ENCODE measurements around the gene S100PBP. TPM values are rescaled to one million over a fixed set of nuclear protein-coding genes. Genes with fewer than 3 reads are reported as not detected.

Gene S100PBP
- total RNA-seq, 1 donor from 2014 or later = 66.1 TPM

DNA sequence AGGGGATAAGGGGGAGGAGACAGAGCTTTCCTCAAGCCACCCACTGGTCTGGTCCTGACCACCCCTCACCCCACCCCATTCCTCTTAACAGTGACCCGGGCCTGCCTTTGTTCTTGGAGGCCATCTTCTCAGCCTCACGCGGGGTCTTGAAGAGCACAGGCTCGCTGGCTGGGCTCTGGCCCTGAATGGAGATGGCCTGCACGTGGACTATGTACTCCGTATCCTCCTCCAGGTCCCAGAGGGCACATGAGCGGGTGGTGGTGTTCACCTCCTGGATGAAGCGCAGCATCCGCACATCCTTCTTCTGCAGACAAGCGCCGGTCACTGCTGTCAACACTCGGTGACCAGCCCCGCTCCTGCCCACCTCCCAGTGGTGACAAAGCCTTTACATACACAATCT is 50.6 kb downstream of the S100PBP start:
- no peak overlapping the region for H3K27ac Mint-ChIP-seq
- H3K36me3 Mint-ChIP-seq (ENCODE audit: insufficient read depth) = peaks cover 4% of the 10 kb centered on the region
- H3K4me1 Mint-ChIP-seq (ENCODE audit: low read depth) = peaks cover 12% of the 10 kb centered on the region
- H3K27me3 Mint-ChIP-seq = peaks cover 43% of the 10 kb centered on the region
- no peak for DNase-seq (ENCODE audit: low spot score, unreplicated experiment)
- no peak overlapping the region for H3K4me3 Mint-ChIP-seq (ENCODE audit: low read depth)
- TF ChIP-seq, protein P1, sequence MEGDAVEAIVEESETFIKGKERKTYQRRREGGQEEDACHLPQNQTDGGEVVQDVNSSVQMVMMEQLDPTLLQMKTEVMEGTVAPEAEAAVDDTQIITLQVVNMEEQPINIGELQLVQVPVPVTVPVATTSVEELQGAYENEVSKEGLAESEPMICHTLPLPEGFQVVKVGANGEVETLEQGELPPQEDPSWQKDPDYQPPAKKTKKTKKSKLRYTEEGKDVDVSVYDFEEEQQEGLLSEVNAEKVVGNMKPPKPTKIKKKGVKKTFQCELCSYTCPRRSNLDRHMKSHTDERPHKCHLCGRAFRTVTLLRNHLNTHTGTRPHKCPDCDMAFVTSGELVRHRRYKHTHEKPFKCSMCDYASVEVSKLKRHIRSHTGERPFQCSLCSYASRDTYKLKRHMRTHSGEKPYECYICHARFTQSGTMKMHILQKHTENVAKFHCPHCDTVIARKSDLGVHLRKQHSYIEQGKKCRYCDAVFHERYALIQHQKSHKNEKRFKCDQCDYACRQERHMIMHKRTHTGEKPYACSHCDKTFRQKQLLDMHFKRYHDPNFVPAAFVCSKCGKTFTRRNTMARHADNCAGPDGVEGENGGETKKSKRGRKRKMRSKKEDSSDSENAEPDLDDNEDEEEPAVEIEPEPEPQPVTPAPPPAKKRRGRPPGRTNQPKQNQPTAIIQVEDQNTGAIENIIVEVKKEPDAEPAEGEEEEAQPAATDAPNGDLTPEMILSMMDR (IDR thresholded peaks at IDR 0.05; ENCODE audit: unreplicated experiment) = no peak
- no peaks in the 10 kb centered on the region for H3K9me3 Mint-ChIP-seq (ENCODE audit: low read depth)

DNA sequence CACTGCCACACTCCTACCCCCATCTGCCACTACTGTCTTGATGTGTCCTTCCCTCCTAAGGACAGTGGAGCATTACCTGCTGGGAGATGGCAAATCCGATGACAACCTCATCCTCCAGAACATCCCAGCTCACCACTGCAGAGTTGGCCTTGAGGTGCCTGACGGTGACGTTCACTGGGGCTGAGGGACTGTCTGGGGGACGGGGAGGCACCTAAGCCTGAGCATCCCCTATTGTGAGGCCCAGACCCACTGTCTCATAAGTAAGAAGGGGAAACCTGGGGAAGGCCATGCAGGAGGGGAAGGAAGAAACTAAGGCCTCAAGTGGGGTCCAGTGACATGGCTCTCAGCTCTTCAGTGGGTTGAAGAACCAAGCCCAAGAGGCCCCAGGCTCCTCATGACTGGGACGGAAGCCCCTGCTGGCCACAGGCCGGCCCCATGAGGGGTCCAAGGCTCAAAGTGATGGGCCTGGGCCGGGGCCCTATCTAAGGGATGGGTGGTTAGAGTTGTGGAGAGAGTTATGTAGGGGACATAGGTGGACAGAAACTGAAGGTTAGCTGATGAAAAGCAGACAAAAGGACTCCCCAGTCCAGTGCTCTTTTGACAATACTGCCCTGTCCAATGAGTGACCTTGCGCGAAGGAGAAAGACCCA is 51.5 kb downstream of the S100PBP start:
- Mint-ChIP-seq H3K27ac (no peak overlapping the region), H3K9me3 (ENCODE audit: low read depth) (no peaks in the 10 kb centered on the region), H3K4me1 (ENCODE audit: low read depth) (peaks cover 12% of the 10 kb centered on the region), H3K36me3 (ENCODE audit: insufficient read depth) (peaks cover 4% of the 10 kb centered on the region), H3K4me3 (ENCODE audit: low read depth) (peak overlapping the region; percentile 74), H3K27me3 (peaks cover 43% of the 10 kb centered on the region)
- TF ChIP-seq, protein P1 (IDR thresholded peaks at IDR 0.05; ENCODE audit: unreplicated experiment) = no peak
- no peak for DNase-seq (ENCODE audit: low spot score, unreplicated experiment)

DNA sequence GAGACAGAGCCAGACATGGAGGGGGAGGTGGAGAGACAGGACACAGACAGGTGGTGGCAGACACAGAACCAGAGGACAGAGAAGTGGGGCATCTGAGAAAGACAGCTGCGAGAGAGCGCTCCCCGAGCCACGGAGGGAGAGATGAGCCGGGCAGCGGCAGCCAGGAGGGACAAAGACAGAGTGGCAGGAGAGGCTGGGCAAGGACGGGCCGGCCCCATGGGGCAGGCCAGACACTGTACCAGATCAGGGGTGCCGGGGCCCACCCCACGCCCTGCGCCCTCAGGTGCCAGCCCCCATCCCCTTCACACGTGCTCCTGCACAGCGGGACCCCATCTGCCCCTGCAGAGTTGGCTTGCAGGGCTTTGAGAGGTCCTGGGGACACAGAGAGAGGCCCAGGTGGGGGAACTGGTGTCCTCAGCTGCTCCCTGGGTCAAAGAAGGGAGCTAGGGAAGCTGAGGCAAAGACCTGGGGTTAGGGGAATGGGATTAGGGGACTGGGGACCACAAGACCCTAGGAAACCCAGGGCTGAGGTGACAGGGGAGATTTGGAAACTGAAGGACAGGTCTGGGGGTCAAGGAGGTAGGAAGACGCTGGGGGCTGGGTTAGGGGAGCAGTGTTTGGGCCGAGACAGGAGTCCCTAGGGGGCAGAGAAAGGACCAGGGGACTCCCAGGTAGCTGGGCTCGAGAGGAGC is 52.6 kb downstream of the S100PBP start:
- Mint-ChIP-seq H3K4me1 (ENCODE audit: low read depth) (peaks cover 12% of the 10 kb centered on the region), H3K4me3 (ENCODE audit: low read depth) (peak overlapping the region; percentile 74), H3K36me3 (ENCODE audit: insufficient read depth) (peaks cover 3% of the 10 kb centered on the region), H3K27me3 (peaks cover 49% of the 10 kb centered on the region), H3K27ac (no peak overlapping the region), H3K9me3 (ENCODE audit: low read depth) (no peaks in the 10 kb centered on the region)
- TF ChIP-seq, protein P1 (IDR thresholded peaks at IDR 0.05; ENCODE audit: unreplicated experiment) = no peak
- no peak for DNase-seq (ENCODE audit: low spot score, unreplicated experiment)

DNA sequence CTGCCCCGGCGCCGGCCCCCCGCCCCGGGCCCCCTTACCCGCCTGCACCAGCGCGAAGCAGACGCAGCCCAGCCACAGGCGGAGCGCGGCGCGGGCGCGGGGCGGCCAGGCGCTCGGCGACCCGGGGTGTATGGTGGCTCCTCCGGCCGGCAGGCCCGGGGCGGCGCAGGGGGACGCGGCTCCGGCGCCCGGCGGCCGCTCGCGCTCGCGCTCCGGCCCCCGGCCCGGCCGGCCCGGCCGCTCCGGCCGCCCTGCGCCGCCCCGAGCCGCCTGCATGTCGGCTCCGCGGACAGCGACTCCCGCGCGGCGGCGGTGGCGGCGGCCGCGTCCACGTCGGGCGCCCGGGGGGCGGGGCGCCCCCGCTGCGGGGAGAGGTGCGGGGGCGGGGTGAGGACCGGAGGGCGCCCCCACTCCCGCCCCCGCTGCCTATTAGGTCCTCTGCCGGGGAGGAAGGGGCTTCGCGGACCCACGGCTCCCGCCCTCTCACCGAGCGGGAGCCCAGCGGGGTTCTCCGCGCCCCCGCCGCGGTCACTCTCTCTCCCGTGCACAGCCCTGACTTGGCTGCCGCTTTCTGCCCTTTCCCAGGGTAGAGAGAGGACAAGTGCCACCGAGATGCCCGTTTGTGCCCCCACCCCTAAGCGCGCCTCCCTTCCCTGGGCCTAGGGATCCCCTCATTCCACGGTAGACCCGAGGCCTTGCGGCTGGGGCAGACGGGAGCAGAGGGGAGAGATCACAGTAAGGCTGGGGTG is 53.3 kb downstream of the S100PBP start, which contains the start of gene FNDC5:
FNDC5 (minus strand) TSS at position 298 of the 749 bp plus-strand sequence.
- peaks cover 3% of the 10 kb centered on the region for H3K36me3 Mint-ChIP-seq (ENCODE audit: insufficient read depth)
- peak within 1 kb of the TSS; percentile 74 for H3K4me3 Mint-ChIP-seq (ENCODE audit: low read depth)
- H3K27ac Mint-ChIP-seq = no peak within 1 kb of the TSS
- peaks cover 12% of the 10 kb centered on the region for H3K4me1 Mint-ChIP-seq (ENCODE audit: low read depth)
- no peaks in the 10 kb centered on the region for H3K9me3 Mint-ChIP-seq (ENCODE audit: low read depth)
- TF ChIP-seq, protein P1 (IDR thresholded peaks at IDR 0.05; ENCODE audit: unreplicated experiment) = no peak
- DNase-seq (ENCODE audit: low spot score, unreplicated experiment) = peak; percentile 52
- H3K27me3 Mint-ChIP-seq = peaks cover 56% of the 10 kb centered on the region
